CD1c-positive myeloid dendritic cell (primary cell): Measurements from ENCODE around the gene DCST1.
A peak's percentile ranks its signal among the peaks of the same experiment; 100 is the strongest.

Experiments used
- DNase-seq: peaks from one replicate; pipeline ENCODE4 v3.0.0-alpha.2; 2016; ENCODE audit errors: extremely low spot score

Gene DCST1

DNA sequence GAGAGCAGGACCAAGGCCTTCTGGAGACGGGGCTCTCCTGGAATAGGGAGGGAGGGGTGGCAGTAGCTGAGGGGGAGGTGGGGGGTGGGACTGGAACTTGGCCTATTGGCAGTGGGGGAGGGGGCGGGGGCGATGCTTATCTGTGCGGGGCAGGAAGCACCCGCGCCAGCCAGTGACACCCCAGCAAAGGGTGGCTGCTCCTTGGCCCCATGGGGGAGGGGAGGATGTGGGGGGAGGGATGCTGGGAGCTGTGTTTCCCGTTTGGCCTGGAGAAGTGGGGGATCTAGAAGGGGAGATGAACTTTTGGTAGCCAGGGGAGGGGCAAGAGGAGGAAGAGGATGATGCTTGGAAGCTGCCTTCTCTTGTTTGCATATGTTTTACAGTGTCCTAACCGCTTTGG, 20.0 kb upstream of the DCST1 start:
- no peak for DNase-seq

DNA sequence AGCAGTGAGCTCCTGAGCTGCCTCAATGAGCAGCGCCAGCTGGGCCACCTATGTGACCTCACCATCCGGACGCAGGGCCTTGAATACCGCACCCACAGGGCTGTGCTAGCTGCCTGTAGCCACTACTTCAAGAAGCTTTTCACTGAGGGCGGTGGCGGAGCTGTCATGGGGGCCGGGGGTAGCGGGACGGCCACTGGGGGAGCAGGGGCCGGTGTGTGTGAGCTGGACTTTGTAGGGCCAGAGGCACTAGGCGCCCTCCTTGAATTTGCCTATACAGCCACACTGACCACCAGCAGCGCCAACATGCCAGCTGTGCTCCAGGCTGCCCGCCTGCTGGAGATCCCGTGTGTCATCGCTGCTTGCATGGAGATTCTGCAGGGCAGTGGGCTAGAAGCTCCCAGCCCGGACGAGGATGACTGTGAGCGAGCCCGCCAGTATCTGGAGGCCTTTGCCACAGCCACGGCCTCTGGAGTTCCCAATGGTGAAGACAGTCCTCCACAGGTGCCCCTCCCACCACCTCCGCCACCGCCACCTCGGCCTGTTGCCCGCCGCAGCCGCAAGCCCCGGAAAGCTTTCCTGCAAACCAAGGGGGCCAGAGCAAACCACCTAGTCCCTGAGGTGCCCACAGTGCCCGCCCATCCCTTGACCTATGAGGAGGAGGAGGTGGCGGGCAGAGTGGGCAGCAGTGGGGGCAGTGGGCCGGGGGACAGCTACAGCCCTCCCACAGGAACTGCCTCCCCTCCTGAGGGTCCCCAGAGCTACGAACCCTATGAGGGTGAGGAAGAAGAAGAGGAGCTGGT, 18.7 kb upstream of the DCST1 start:
- no peak for DNase-seq

DNA sequence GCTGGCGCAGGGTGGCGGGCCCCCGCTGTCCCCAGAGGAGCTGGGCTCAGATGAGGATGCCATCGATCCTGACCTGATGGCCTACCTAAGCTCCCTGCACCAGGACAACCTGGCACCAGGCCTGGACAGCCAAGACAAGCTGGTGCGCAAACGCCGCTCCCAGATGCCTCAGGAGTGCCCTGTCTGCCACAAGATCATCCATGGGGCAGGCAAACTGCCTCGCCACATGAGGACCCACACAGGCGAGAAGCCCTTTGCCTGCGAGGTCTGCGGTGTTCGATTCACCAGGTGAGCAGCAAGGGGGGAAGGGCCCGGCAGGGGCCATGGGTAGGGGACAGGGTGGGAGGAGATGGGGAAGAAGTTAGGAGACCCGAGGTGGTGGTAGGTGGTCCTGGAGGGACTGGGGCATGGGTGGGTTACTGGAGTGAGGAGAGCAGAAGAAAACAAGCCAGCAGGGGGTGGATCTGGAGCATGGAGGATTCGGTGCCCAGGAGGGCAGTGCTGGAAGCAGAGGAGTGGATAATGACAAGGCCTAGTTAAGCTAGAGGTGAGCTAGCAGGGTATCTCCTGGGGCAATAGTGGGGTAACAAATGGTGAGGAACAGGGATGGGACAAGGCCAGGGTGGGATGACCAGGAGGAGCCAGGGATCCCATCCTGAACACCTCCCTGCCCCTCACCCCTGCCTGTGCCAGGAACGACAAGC, 17.9 kb upstream of the DCST1 start:
- DNase-seq: no peak

DNA sequence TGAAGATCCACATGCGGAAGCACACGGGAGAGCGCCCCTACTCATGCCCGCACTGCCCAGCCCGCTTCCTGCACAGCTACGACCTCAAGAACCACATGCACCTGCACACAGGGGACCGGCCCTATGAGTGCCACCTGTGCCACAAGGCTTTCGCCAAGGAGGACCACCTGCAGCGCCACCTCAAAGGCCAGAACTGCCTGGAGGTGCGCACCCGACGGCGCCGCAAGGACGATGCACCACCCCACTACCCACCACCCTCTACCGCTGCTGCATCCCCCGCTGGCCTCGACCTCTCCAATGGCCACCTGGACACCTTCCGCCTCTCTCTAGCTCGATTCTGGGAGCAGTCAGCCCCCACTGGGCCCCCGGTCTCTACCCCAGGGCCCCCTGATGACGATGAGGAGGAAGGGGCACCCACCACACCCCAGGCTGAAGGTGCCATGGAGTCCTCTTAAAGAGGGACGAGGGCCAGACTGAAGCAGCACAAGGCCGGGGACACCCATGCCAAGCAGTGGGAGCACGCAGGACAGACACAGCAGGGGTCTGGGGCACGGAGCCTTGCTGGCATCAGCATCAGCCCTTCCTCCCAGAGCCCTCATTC, 17.3 kb upstream of the DCST1 start:
- DNase-seq: no peak

DNA sequence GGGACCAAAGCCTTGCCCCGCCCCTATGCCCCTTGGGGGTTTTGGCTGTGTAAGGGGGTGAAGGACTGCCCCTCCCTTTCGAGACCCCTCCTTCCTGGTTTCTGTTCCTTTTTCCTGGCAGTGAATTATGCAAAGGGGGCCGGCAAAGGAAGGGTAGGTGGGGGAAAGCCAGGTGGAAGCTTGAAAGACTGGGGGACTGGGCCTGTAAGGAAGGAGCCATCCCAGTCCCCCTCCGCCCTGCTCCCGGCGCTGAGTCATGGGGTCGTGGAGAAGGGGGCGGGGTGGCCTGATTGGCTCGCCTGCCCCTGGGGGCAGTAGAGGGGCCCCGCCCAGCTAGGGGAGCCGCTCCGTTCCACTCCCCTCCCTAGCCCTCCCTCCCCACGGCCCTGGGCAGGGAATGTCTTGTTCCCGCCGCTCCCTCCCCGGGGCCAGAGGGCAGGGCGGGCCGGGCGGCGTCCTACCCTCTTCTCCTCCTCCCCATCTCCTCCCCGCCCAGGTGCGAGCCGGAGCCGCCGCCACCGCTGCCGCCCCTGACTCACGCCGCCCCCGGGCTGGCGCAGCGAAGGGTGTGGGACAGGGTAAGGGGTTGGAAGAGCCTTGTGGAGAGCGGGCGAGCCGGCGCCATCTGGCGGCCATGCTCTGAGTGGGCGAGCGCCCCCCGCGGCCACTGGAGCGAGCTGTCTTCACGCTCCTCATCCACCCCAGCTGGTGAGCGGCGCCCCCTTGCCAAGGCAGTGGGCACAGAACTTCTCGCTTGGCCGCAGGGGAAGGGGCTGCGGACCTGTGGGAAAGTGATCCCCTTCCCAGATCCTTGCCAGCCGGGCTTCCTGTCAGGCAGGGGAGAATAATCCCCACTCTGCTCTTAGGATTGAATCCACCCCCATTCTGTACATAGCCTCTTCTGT, 16.3 kb upstream of the DCST1 start:
- DNase-seq: peak; percentile 86

DNA sequence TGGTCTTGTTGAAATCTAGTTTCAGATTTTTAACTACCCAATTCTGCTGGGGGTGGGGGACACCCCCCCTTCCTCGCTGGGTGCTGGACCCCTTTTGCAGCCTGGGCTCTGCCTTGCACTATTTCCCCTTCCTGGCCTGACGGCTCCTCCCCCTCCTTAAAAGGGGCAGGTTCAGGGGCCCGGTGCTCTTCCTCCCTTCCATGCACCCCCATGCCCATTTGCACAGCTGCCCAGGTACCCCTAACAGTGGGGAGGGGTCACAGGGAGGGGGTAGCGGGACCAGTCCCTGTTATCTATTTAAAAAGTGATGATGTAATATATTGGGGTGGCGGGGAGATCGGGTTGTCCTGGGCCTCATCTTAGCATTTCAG, 15.7 kb upstream of the DCST1 start:
- no peak for DNase-seq

DNA sequence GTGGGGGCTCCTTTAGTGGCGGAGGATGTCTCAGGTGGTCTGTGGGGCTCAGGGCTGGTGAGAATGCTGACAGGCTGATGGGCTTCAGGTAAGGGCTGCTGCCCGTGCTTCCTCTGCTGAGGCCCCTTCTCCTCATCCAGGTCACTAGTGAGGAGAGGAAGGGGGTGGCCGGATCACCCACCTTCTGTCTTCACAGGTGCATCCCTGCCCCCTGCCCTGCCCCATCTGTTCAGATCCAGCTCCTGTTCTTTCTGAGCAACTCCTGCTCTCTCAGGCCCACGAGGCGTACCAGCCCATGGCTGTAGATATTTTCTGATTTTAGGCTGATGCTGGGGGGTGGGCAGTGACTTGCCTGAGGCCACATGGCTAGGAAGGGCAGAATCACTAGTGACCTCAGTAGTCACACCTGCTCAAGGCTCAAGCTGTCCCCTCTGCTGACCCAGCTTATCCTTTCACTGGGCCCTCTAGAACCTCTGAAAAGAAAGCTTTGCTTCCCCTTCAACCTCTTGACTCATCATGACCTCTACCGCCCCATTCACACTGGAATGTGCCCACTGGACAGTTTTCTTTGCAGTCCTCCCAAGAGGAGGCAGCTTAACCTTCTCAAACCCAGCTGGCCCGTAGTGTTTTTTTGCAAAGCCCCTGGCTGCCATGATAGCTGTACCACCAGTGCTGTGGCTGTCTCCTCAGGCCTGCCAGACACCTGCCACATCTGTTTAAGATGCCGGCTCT, 14.8 kb upstream of the DCST1 start:
- peak; percentile 11 for DNase-seq

DNA sequence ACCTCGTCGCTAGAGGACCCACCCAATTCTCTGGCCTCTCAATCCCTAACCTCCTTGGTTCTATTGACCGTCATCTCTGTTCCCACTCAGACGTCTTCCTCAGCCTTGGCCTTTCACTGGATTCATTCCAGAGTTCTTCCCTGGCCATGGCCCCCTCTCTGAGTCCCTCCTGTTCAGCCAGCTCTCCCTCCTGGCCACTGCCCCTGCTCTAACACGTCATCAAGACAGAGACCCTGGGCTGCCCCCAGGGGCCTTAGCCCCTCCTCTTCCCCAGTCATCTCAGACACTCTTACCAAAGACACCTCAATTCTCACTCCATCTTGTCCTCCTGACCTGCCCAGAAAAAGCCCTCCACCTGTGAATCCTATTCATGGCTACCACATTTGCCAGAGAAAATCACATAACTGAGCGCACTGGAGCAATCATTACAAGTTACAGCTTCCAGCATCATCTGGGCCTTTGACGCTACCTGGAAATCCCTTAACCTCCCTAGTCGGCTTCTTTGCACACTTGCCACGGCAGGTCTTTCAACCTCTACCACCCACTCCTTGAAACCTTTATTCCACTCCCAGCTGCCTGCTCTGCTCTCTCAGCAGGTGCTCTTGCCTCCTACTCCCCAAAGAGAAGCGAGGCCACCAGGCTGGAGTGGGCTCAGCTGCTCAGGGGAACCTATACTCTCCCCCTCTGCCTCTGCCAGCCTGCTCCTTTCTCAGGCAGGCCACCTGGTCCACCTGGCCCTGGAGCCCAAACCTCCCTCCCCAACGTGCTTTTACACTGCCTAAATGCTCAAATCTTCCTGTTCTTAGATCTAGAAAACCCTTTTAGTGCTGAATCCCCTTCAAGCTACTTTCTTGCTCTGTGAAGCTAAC, 14.0 kb upstream of the DCST1 start:
- no peak for DNase-seq

DNA sequence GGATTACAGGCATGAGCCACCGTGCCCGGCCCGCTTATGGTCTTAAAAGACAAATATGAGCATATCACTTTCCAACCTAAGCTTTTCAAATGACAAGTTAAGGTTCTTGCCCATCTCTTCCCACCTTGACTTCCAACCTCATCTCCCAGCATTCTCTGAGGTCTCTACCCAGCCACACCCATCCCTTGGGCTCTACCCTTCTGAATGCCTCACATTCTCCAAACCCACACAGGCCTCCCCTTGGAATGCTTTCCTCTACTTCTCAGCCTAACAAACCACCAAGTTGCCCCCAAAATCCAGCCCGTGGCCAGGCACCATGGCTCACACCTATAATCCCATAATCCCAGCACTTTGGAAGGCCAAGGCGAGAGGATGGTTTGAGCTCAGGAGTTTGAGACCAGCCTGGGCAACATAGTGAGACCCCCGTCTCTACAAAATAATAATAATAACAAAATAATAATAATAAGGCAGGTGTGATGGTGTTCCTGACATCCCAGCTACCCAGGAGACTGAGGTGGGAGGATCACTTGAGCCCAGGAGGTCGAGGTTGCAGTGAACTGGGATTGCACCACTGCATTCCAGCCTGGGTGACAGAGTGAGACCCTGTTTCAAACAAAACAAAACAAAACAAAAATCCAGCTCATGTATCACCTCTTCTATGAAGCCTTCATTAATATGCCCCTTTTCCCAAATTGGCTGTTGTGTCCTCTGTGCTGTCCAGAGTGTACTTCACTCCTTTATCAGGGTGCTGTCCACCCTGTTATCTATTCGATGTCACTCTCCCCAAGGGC, 11.3 kb upstream of the DCST1 start:
- DNase-seq: no peak

DNA sequence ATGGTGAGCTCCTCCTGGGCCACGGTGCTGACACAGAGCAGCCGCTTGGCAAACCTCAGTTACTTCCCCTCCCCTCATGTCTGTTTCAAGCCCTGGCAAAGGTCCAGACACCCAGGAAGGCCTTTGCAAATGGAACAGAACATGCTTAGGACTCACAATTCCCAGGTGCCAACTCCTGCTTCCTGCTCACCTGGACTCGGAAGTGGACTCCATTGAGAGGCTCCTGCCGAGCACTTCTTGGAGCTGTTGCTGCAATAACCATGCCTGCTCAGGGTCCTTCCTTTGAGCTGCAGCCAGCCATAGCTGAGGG, 10.7 kb upstream of the DCST1 start:
- peak; percentile 38 for DNase-seq

DNA sequence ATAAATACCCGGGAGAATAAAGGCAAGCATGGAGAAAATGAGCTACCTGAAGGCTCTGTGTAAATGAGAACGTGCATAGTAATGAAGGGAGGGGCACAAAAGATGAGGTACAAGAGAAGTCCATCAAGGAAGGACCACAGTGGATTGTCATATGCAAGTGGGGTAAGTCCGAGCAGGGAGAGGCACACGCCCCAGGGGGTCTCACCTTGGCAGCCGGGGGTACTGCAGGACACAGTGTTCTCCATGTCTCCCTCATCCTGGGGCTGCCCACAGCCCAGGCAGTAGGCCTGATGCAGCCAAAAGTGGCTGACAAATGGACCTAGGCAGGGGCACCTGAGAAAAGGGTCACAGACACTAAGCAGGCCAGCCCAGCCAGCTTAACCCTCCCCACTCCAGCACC, 10.0 kb upstream of the DCST1 start:
- no peak for DNase-seq

DNA sequence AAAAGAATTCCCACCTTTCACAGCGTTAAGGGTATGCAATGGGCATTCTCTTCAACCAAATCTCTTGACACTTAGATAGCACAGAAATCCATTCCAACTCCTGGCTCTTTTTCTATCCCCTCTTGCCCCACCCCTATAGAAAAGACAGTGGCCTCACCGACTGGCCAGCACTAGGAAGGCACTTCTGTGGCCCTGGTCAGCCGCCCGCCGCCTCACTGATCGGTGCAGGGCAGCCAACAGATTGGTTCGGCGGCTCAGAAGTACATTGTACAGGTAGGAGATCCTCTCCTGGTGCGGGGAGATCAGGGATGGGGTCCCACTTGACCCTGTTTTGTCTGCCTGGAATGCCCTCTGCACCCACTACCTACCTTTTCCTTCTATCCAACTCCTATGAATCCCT, 9.3 kb upstream of the DCST1 start:
- no peak for DNase-seq

DNA sequence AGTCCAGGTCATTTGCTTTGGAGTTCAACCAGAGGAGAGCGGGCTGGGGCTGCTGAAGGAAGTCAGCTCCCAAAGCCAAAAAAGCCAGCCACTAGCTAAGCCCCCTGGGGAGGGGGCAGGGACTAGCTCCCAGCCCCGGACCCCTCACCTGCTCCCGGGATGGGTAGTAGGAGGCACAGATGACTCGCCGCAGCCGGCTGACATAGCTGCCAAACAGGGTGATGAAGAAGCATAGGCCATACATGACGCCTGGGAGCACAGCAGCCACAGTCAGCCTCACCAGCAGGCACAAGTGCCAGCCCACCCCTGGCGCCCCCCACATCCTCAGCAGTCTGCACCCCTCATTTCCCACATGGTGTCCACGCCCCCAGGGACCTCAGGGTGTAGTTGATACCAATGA, 7.5 kb upstream of the DCST1 start:
- no peak for DNase-seq

DNA sequence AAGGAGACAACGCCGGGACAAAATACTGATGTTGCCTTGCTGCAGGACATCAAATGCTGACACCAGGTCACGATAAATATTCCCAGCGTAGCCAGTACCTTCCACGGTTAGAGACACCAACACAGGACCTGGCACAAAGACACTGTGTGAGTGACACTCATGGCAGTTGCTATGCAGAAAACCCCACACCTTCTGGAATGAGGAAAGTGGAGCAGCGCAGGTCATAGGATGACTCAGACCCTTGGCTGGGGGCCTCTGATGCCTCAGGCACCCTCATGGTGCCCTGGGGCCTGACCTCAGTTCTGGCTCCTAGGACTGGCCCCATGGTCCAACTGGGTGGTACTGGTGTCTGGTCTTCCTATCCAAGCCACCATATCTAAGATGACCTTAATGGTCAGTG, 7.0 kb upstream of the DCST1 start:
- DNase-seq: no peak

DNA sequence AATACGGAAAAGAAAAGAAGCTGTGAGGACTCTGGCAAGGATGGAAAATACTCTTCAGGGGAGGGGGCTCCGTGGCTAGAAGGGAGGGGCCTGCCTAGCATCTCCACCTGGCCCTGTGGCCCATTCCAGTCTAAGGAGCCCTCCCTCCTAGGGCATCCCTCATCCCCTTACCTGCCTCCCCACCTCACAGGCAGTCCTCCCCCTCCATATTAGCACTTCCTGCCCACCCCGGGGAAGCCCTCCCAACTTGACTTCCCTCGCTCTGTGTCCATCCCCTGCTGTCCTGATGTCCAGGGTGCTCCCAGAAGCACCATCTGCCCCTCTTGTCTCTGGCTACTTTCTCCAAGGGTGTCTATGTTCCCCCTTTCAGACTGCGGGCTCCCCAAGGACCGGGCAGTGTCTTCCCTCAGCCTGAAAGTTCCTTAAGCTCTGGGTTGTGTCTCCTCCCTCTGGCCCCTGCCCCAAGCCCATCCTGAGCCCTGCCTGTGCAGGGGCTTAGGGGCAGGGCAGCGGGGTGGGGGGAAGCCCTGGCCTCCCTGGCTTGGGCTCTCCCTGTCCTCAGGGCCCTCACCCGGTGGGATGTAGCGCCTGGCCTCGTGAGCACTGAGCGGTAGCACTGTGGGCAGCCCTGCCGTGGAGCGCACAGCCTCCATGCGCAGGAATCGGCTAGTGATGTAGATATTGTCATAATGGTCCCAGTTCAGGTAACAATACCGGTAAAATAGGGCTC, 3.9 kb upstream of the DCST1 start:
- DNase-seq: no peak

DNA sequence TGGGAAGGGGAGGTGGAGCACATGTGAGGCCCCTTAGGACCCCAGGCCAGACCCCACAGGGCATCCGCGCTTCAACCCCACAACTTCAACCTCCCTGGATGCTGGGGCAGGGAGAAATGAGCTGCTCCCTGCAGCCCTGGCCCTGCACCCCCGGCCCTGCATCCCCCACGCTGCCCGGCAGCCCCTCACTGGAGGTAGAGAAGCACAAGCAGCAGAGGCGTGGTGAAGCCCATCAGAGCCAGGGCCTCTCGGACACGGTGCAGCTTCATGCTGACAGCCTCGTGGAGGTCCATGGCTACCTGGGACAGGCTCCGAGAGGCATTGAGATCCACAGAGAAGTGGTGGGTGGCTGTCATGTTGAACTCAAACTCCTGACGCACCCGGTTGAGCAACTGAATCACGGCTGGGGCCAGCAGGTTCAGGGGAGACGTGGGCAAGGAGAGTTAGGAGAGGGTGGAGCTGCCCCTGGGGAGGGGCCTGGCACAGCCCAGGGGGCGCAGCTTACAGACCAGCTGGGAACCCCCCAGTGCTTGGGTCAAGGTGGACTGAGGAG, 3.3 kb upstream of the DCST1 start:
- no peak for DNase-seq

DNA sequence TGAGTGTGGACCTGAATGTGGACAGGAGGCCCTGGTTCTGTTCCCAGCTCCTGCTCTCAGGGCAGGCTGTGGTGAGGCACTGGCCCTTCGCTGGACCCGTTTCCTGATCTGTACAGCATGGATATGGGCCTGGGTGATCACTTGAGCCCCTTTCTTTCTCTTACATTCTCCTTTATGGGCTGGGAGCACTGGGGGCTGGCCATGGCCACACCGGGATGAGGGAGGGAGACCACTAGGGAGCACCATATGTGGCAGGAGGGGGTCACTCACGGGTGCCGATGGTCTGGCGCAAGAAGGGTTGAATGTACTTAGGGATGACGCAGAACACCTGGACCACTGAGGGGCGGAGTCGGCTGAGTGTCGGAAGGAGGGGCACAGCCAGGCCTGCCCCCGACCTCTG, 2.7 kb upstream of the DCST1 start:
- no peak for DNase-seq

DNA sequence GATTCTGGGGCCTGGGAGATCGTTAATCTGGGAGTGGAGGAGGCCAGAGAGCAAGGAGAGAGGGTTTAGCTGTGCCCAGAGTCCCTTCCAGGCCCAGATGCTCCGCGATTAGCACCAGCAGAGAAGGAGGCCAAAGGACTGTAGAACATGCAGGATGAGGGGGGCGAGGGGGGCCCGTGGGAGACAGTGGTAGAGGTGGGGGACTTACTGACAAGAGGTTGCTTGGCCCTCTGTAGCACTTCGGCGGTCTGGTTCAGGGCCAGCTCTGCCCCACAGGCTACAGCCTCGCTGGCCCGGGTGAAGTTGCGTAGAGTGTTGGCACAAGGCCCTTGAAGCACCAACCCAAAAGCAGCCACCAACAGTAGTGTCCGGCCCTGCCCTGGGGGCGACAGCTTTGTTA, 738 bp upstream of the DCST1 start:
- DNase-seq: no peak
